GM12873 (cell line): ENCODE results near the gene CACNA2D1.

Source experiments
- CTCF ChIP-seq: IDR thresholded peaks from 2 replicates; pipeline ENCODE4 v1.5.1; 2012; ENCODE audit warnings: low read depth, mild to moderate bottlenecking, moderate library complexity, low read length, control low read depth; ENCODE audit not compliant: insufficient read depth; ENCODE audit errors: missing control alignments

CACNA2D1 gene

GRCh38 chr7:82270870-82271269, 172.7 kb downstream of the CACNA2D1 start:
- TF ChIP-seq CTCF: no peak

- no peak for TF ChIP-seq CTCF
Measured at GRCh38 chr7:82268632-82269031, 174.9 kb downstream of the CACNA2D1 start.

- no peak for TF ChIP-seq CTCF
Measured at GRCh38 chr7:82266081-82266480, 177.5 kb downstream of the CACNA2D1 start.

- no peak for TF ChIP-seq CTCF
Measured at GRCh38 chr7:82264783-82265305, 178.7 kb downstream of the CACNA2D1 start.

GRCh38 chr7:82263920-82264782, 179.4 kb downstream of the CACNA2D1 start:
- no peak for TF ChIP-seq CTCF

GRCh38 chr7:82258181-82258580, 185.4 kb downstream of the CACNA2D1 start:
- no peak for TF ChIP-seq CTCF

- no peak for TF ChIP-seq CTCF
Measured at GRCh38 chr7:82257118-82257695, 186.4 kb downstream of the CACNA2D1 start.
